Measurements from ENCODE around the gene RPL5. TPM values are rescaled to one million over a fixed set of nuclear protein-coding genes. Genes with fewer than 3 reads are reported as not detected.

The RPL5 gene
- total and polyA plus RNA-seq, 2 of the 4 experiments (the other 2 are of a cell fraction) = 1,406 to 1,679 TPM

DNA sequence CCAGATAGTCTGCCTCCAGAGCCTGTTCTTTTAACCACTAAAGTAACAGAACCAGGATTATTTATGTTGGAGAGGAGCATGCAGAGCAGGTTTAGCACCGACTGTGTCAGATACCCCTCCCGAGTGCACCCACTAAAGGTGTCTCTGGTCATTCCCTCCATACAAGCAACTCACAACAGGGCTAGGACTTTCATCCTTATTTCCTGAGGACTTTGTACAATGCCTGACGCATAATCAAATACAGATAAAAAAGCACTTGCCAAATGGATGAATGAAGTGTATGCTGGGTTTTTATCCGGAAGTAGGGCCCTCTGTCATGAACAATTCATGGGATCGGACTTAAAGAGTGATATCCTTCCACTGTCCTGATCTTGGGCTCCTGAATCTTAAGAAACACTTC lies 26.0 kb downstream of the RPL5 start:
- H2BK20ac ChIP-seq (ENCODE audit: low read depth, low read length) = no peak overlapping the region
- H2BK15ac ChIP-seq (ENCODE audit: low read depth, low read length) = no peak overlapping the region
- CTCF ChIA-PET = interaction anchor here (1.5 to 2.8 kb wide), 4 partner anchors 12 to 136 kb away, joined by 4 to 29 read pairs (median 21); partner anchors contain the start of gene DIPK1A
- H2AK5ac ChIP-seq (ENCODE audit: low read depth, low read length) = no peak overlapping the region
- no peak overlapping the region for H3K4ac ChIP-seq (ENCODE audit: low read depth, low read length)
- no peak overlapping the region for H3K27ac ChIP-seq (ENCODE audit: insufficient read depth, low read length)
- TF ChIP-seq BHLHE40 (IDR thresholded peaks at IDR 0.05; ENCODE audit: low read depth, low read length) = no peak
- TF ChIP-seq, protein P1, sequence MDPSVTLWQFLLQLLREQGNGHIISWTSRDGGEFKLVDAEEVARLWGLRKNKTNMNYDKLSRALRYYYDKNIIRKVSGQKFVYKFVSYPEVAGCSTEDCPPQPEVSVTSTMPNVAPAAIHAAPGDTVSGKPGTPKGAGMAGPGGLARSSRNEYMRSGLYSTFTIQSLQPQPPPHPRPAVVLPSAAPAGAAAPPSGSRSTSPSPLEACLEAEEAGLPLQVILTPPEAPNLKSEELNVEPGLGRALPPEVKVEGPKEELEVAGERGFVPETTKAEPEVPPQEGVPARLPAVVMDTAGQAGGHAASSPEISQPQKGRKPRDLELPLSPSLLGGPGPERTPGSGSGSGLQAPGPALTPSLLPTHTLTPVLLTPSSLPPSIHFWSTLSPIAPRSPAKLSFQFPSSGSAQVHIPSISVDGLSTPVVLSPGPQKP (IDR thresholded peaks at IDR 0.05; ENCODE audit: borderline replicate concordance, low read depth, low read length) = no peak
- no peak for TF ChIP-seq POLR2A (IDR thresholded peaks at IDR 0.05; ENCODE audit: low read depth, low read length)
- TF ChIP-seq NFE2L2 (IDR thresholded peaks at IDR 0.05; ENCODE audit: low read depth, low read length) = no peak
- no peak for TF ChIP-seq RAD21 (IDR thresholded peaks at IDR 0.05; ENCODE audit: low read length)
- TF ChIP-seq, protein P2, sequence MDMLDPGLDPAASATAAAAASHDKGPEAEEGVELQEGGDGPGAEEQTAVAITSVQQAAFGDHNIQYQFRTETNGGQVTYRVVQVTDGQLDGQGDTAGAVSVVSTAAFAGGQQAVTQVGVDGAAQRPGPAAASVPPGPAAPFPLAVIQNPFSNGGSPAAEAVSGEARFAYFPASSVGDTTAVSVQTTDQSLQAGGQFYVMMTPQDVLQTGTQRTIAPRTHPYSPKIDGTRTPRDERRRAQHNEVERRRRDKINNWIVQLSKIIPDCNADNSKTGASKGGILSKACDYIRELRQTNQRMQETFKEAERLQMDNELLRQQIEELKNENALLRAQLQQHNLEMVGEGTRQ (IDR thresholded peaks at IDR 0.05; ENCODE audit: low read depth, low read length) = no peak
- no peak for TF ChIP-seq MAFK (IDR thresholded peaks at IDR 0.05; ENCODE audit: low read depth, low read length)
- TF ChIP-seq RCOR1 (IDR thresholded peaks at IDR 0.05; ENCODE audit: insufficient replicate concordance, low read length) = no peak
- TF ChIP-seq, protein P3, sequence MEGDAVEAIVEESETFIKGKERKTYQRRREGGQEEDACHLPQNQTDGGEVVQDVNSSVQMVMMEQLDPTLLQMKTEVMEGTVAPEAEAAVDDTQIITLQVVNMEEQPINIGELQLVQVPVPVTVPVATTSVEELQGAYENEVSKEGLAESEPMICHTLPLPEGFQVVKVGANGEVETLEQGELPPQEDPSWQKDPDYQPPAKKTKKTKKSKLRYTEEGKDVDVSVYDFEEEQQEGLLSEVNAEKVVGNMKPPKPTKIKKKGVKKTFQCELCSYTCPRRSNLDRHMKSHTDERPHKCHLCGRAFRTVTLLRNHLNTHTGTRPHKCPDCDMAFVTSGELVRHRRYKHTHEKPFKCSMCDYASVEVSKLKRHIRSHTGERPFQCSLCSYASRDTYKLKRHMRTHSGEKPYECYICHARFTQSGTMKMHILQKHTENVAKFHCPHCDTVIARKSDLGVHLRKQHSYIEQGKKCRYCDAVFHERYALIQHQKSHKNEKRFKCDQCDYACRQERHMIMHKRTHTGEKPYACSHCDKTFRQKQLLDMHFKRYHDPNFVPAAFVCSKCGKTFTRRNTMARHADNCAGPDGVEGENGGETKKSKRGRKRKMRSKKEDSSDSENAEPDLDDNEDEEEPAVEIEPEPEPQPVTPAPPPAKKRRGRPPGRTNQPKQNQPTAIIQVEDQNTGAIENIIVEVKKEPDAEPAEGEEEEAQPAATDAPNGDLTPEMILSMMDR (conservative IDR thresholded peaks at IDR 0.05; ENCODE audit: low read depth, low read length) = no peak
- TF ChIP-seq CHD1 (IDR thresholded peaks at IDR 0.05; ENCODE audit: low read depth, low read length) = no peak
- no peak for TF ChIP-seq CEBPB (IDR thresholded peaks at IDR 0.05; ENCODE audit: low read depth, low read length)
- no peaks in the 10 kb centered on the region for H4K20me1 ChIP-seq (ENCODE audit: insufficient read depth, low read length)
- no peak overlapping the region for H4K91ac ChIP-seq (ENCODE audit: insufficient read depth, low read depth, low read length)
- no peak overlapping the region for H2AK9ac ChIP-seq (replicated peaks; ENCODE audit: low read depth, low read length, poor library complexity)
- H3K36me3 ChIP-seq (ENCODE audit: control insufficient read depth, insufficient read depth, low read length) = no peaks in the 10 kb centered on the region
- H3K9ac ChIP-seq (ENCODE audit: low read depth, low read length) = no peak overlapping the region
- no peaks in the 10 kb centered on the region for H3K27me3 ChIP-seq (ENCODE audit: control insufficient read depth, insufficient read depth, low read length)
- no peak overlapping the region for H4K8ac ChIP-seq (ENCODE audit: low read depth in 2 of 2, low read length in 2 of 2)
- WGBS, 2 experiments (ENCODE audit: extremely low coverage in 2 of 2, insufficient read length in 1 of 2) = no CpG with 5 or more reads among the region's 5 CpGs
- no peak overlapping the region for H2BK5ac ChIP-seq (ENCODE audit: low read depth, low read length, poor library complexity, severe bottlenecking)
- dilution Hi-C loops (cut with HindIII; ENCODE audit: low sequenced_read_pairs, unreplicated experiment) (no loop called here), intact Hi-C loops (cut with micrococcal nuclease) (no loop called here), in situ Hi-C loops (cut with MboI; ENCODE audit: low sequenced_read_pairs) (no loop called here)
- no TSS peak for BruUV-seq (replicated peaks)
- H3K14ac ChIP-seq (replicated peaks; ENCODE audit: low read depth, low read length) = no peak overlapping the region
- H3K9me1 ChIP-seq (ENCODE audit: insufficient read depth, low read length) = no peaks in the 10 kb centered on the region
- H3K9me3 ChIP-seq (ENCODE audit: control insufficient read depth, insufficient read depth, low read length) = no peaks in the 10 kb centered on the region; the same call in 1 of the 2 replicates
- no peak overlapping the region for H3K23ac ChIP-seq (ENCODE audit: low read depth, low read length)
- no peak overlapping the region for H2AFZ ChIP-seq (replicated peaks; ENCODE audit: low read length, poor library complexity)
- no peak overlapping the region for H2BK120ac ChIP-seq (ENCODE audit: low read depth, low read length)
- H3K79me1 ChIP-seq (ENCODE audit: low read depth in 1 of 2, low read length in 2 of 2) = no peaks in the 10 kb centered on the region; a peak in 1 of 4 replicates
- no peaks in the 10 kb centered on the region for H3K4me1 ChIP-seq (ENCODE audit: control insufficient read depth, insufficient read depth, low read length)
- ATAC-seq (ENCODE audit: low read depth) = no peak
- POLR2A ChIA-PET (ENCODE audit: unreplicated experiment) = no interaction called here
- no peak overlapping the region for H3K4me2 ChIP-seq (ENCODE audit: low read depth, low read length)
- no peak overlapping the region for H3K56ac ChIP-seq (ENCODE audit: extremely low read depth, insufficient read depth, low read length)
- no peak overlapping the region for H4K5ac ChIP-seq (ENCODE audit: low read depth, low read length)
- DNase-seq = no peak
- no peak overlapping the region for H3K18ac ChIP-seq (ENCODE audit: low read depth, low read length)
- H3K4me3 ChIP-seq (ENCODE audit: insufficient read depth, low read depth, low read length) = no peak overlapping the region

Measured in IMR-90 (cell line).